OCI-LY7 (cell line): ENCODE measurements around the gene SPATA45. TPM values are rescaled to one million over a fixed set of nuclear protein-coding genes. Genes with fewer than 3 reads are reported as not detected.

Experiments used
- BruUV-seq: library from RNA; stranded (reverse); fragments of 400-500 nt; replicated peaks from 2 replicates; lab custom pipeline; 2021; lab: Mats Ljungman, UMichigan
- CTCF ChIA-PET: fragments of 300-600 bp; sonication (Branson Sonifier 250); formaldehyde crosslinking; loops from one replicate; lab custom pipeline; 2022; ENCODE audit warnings: antibody characterized with exemption; ENCODE audit not compliant: unreplicated experiment; lab: Charles Lee
- POLR2A ChIA-PET: fragments of 300-600 bp; sonication (Branson Sonifier 250); formaldehyde crosslinking; loops from one replicate; lab custom pipeline; 2022; ENCODE audit warnings: antibody characterized with exemption; lab: Charles Lee
- DNase-seq: peaks from one replicate; pipeline ENCODE4 v3.0.0-alpha.2; 2015; ENCODE audit warnings: low spot score
- H2AFZ ChIP-seq: fragments of 200-600 bp; sonication (generic), shearing (Covaris generic); 2 replicates; pipeline ENCODE4 v1.6.1; 2014; ENCODE audit warnings: mild to moderate bottlenecking, antibody characterized with exemption, low read length, moderate library complexity
- H3K27ac ChIP-seq: fragments of 200-600 bp; sonication (generic); 2 replicates; pipeline ENCODE4 v1.5.1; 2014; ENCODE audit warnings: mixed run types, low read depth, mild to moderate bottlenecking, moderate library complexity, low read length, inconsistent platforms; ENCODE audit not compliant: poor library complexity, severe bottlenecking
- H3K36me3 ChIP-seq: fragments of 200-600 bp; sonication (generic); 2 replicates; pipeline ENCODE4 v1.6.1; 2014; ENCODE audit warnings: mild to moderate bottlenecking, antibody characterized with exemption, low read length, moderate library complexity, mixed read lengths; ENCODE audit not compliant: insufficient read depth
- H3K4me1 ChIP-seq: fragments of 200-600 bp; sonication (generic); 2 replicates; pipeline ENCODE4 v1.5.1; 2014; ENCODE audit warnings: mild to moderate bottlenecking, low read length; ENCODE audit not compliant: insufficient read depth, poor library complexity, severe bottlenecking
- H3K4me2 ChIP-seq: fragments of 200-600 bp; sonication (generic); 2 replicates; pipeline ENCODE4 v1.6.1; 2014; ENCODE audit warnings: mild to moderate bottlenecking, low read length
- H3K4me3 ChIP-seq: fragments of 200-600 bp; sonication (generic); 2 replicates; pipeline ENCODE4 v1.5.1; 2014; ENCODE audit warnings: mild to moderate bottlenecking, low read depth, low read length; ENCODE audit not compliant: poor library complexity, severe bottlenecking
- H3K79me2 ChIP-seq: fragments of 200-600 bp; sonication (generic); 2 replicates; pipeline ENCODE4 v1.6.1; 2016; ENCODE audit warnings: low read depth, mild to moderate bottlenecking, low read length, moderate library complexity, mixed read lengths; ENCODE audit not compliant: insufficient read depth
- H3K9me2 ChIP-seq: fragments of 200-600 bp; sonication (generic); 2 replicates; pipeline ENCODE4 v1.6.1; 2016; ENCODE audit warnings: mild to moderate bottlenecking, low read length, mixed read lengths; ENCODE audit not compliant: insufficient read depth
- H3K9me3 ChIP-seq: fragments of 200-600 bp; sonication (generic); 2 replicates; pipeline ENCODE4 v1.6.1; 2014; ENCODE audit warnings: mild to moderate bottlenecking, mixed run types, low read length, mixed read lengths
- H4K20me1 ChIP-seq: fragments of 200-600 bp; sonication (generic); 2 replicates; pipeline ENCODE4 v1.6.1; 2014; ENCODE audit warnings: mild to moderate bottlenecking, antibody characterized with exemption, low read length, moderate library complexity, mixed read lengths; ENCODE audit not compliant: insufficient read depth
- EZH2phosphoT487 ChIP-seq: fragments of 200-600 bp; sonication (generic); IDR thresholded peaks from 2 replicates; pipeline ENCODE4 v1.6.1; 2018; ENCODE audit warnings: low read depth, borderline replicate concordance, mild to moderate bottlenecking, mixed run types, antibody characterized with exemption, low read length, moderate library complexity, mixed read lengths
- intact Hi-C: fragments of 100-400 bp; cut with micrococcal nuclease; formaldehyde crosslinking; loops from one replicate; pipeline ENCODE4 v1.10.0; 2022; ENCODE audit not compliant: unreplicated experiment
- total RNA-seq, 2 experiments: library from RNA; depleted of rRNA in 1 of 2; stranded (reverse); fragments of >200 nt in 1 of 2; shearing (Covaris generic) in 1 of 2; gene quantifications; 2 replicates each; pipeline ENCODE4 v1.2.3, GENCODE V29; 2014 to 2022
- TF ChIP-seq, protein P1 (sequence below): fragments of 200-600 bp; sonication (generic); conservative IDR thresholded peaks from 2 replicates; pipeline ENCODE4 v1.5.1; 2014; ENCODE audit warnings: mild to moderate bottlenecking, antibody characterized with exemption, low read length, moderate library complexity, mixed read lengths

The SPATA45 gene
- total RNA-seq, 2 experiments from 2014 or later = 0.74 to 0.82 TPM

DNA sequence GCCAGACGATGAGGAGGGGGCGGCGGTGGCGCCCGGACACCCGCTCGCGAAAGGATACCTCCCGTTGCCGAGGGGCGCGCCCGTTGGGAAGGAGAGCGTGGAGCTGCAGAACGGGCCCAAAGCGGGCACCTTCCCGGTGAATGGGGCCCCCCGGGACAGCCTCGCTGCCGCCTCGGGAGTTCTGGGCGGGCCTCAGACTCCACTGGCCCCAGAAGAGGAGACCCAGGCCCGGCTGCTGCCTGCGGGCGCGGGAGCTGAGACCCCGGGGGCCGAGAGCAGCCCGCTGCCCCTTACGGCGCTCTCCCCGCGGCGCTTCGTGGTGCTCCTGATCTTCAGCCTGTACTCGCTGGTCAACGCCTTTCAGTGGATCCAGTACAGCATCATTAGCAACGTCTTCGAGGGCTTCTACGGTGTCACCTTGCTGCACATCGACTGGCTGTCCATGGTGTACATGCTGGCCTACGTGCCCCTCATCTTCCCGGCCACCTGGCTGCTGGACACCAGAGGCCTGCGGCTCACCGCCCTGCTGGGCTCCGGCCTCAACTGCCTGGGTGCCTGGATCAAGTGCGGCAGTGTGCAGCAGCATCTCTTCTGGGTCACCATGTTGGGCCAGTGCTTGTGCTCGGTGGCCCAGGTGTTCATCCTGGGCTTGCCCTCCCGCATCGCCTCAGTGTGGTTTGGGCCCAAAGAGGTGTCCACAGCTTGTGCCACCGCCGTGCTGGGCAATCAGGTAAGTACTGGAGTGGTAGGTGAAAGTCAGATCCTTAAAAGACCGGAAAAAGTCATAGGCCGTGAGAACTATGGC lies 11.2 kb upstream of the SPATA45 start:
- Histone ChIP-seq H4K20me1 (no peaks in the 10 kb centered on the region), H3K4me3 (peak overlapping the region; percentile 80), H3K4me2 (peak overlapping the region; percentile 81), H3K4me1 (peaks cover 34% of the 10 kb centered on the region), H3K79me2 (peaks cover 61% of the 10 kb centered on the region), H3K9me3 (peaks cover 6% of the 10 kb centered on the region; the same call in 1 of the 2 replicates), H2AFZ (peak overlapping the region; percentile 94; the same call in 1 of the 2 replicates), H3K27ac (peak overlapping the region; percentile 49), H3K9me2 (no peaks in the 10 kb centered on the region), H3K36me3 (peaks cover 35% of the 10 kb centered on the region)
- TF ChIP-seq, protein P1, sequence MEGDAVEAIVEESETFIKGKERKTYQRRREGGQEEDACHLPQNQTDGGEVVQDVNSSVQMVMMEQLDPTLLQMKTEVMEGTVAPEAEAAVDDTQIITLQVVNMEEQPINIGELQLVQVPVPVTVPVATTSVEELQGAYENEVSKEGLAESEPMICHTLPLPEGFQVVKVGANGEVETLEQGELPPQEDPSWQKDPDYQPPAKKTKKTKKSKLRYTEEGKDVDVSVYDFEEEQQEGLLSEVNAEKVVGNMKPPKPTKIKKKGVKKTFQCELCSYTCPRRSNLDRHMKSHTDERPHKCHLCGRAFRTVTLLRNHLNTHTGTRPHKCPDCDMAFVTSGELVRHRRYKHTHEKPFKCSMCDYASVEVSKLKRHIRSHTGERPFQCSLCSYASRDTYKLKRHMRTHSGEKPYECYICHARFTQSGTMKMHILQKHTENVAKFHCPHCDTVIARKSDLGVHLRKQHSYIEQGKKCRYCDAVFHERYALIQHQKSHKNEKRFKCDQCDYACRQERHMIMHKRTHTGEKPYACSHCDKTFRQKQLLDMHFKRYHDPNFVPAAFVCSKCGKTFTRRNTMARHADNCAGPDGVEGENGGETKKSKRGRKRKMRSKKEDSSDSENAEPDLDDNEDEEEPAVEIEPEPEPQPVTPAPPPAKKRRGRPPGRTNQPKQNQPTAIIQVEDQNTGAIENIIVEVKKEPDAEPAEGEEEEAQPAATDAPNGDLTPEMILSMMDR = no peak
- no peak for TF ChIP-seq EZH2phosphoT487
- ChIA-PET POLR2A (interaction anchor here (0.6 to 1.6 kb wide), 6 partner anchors 10 to 280 kb away, joined by 3 to 15 read pairs (median 5); partner anchors contain the start of genes NSL1 and TATDN3), CTCF (no interaction called here)
- intact Hi-C loops = loop anchor here (1.0 to 10.0 kb wide), 3 partner anchors 41 to 1184 kb away; partner anchors contain the start of gene NEK2
- BruUV-seq = no TSS peak
- peak; percentile 49 for DNase-seq

DNA sequence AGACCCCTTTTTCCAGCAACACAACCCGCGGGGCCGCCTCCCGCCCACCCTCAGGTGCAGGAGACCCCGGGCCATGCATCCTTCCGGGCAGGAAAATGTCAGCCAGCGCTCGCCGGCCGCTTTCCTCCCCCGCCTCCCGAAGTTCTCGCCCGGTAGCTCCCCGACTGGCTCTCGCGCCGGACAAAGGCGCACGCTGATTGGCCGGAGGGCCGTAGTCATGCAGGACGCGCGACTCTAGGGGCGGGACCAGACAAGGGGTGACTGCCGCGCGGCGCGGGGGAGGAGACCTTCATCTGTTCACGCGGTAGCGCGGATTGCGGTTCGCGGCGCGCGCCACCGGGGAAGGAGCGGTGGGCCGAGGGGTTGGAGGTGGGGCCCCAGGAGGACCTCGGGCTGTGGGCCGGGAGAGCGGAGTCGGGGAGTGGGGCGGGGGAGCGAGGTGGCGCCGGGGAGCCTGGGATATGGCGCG lies 10.6 kb upstream of the SPATA45 start, which contains the start of gene FLVCR1:
Gene FLVCR1, plus strand, starts transcription at position 284 of the 469 bp plus-strand sequence. Its CDS starts 178 bp downstream, at position 462.
- peak within 1 kb of the TSS; percentile 80 for H3K4me3 ChIP-seq
- ChIA-PET POLR2A (interaction anchor here (0.6 to 1.7 kb wide), 9 partner anchors 10 to 280 kb away, joined by 3 to 15 read pairs (median 5); partner anchors contain the start of genes NSL1 and TATDN3), CTCF (interaction anchor here (0.6 kb wide), 2 partner anchors 14 to 402 kb away, joined by 3 read pairs; no protein-coding TSS in a partner anchor)
- H2AFZ ChIP-seq = peak within 1 kb of the TSS; percentile 94
- peaks cover 34% of the 10 kb centered on the region for H3K4me1 ChIP-seq
- H3K9me3 ChIP-seq = peaks cover 6% of the 10 kb centered on the region; the same call in 1 of the 2 replicates
- no peaks in the 10 kb centered on the region for H3K9me2 ChIP-seq
- DNase-seq = peak; percentile 97
- peaks cover 59% of the 10 kb centered on the region for H3K79me2 ChIP-seq
- H4K20me1 ChIP-seq = no peaks in the 10 kb centered on the region
- H3K27ac ChIP-seq = peak within 1 kb of the TSS; percentile 49
- peak within 1 kb of the TSS; percentile 81 for H3K4me2 ChIP-seq
- no TSS peak for BruUV-seq
- intact Hi-C loops = loop anchor here (1.0 to 10.0 kb wide), 3 partner anchors 41 to 1183 kb away; partner anchors contain the start of gene NEK2
- H3K36me3 ChIP-seq = peaks cover 29% of the 10 kb centered on the region
- TF ChIP-seq, protein P1 = no peak
- TF ChIP-seq EZH2phosphoT487 = no peak
